ENCODE results near the gene C19orf44.
"Not testable (repeated sequence)": the region's sequence is repeated elsewhere in the genome, so short reads cannot be mapped to it uniquely, and the experiment has no call there.

C19orf44 gene

DNA sequence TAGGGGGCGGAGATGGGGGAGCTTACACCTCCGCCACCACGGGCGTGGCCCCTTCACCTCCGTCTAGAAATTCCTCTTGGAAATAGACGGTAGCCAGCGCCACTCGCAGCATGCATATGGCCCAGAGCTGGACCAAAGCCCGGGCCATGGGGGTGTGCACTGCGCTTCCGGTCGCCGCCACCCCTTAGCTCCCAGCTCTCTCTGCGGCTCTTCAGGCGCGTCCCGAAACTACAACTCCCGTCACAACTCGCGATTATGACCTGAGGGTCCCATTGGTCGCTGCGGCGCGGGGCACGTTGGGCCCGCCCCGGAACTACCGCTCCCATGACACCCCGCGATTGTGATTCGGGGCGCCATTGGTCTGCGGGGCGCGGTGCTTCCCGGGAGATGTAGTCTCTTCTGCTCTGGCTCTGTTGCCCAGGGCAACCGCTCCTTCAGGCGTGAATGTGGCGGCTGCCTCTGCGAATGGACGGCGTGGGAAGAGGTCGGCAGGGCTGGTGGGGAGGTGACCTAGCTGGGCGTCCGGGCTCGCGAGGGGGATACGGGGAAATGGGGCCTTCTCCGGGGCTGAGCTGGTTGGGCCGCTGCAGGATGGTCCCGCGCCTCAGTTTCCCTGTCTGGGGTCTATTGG is at the start of gene C19orf44, which contains the start of gene CALR3:
TSS of gene C19orf44 (plus strand) at position 413 of the 631 bp plus-strand sequence. CDS start 4,399 bp downstream, outside the sequence.
TSS of gene CALR3 (minus strand) at position 186 of the 631 bp plus-strand sequence. CDS start at position 148, 38 bp downstream.
- peak; percentile 98 for DNase-seq

DNA sequence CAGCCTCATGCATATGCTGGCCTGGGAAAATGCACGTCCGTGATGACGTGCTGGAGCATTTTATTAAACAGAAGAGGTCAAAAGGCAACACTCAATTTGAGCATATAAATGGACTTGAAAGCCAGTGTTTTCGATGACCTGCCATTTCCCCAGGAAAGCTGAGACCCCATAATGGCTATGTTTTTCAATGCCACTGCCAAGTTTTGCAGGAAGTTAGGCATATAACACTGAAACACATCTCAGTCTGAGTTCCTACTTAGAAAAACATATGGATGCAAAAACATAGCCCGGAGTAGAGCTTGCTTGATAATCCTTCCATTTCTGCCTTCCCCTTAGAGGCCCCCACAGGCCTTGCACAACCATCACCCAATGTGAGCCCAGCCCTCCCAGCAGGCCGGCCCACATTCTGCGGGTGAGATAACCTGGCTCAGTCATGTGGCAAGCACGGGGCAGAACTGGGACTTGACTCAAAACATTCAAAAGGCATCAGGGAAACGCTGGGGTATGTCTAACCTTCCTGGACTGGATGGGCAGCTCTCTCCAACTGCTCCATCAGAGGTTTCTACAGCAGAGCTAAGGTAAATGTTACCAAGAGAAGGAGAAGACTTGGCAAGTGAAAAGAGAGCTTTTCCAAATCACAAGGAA is 49.3 kb upstream of the C19orf44 start:
- no peak for DNase-seq

DNA sequence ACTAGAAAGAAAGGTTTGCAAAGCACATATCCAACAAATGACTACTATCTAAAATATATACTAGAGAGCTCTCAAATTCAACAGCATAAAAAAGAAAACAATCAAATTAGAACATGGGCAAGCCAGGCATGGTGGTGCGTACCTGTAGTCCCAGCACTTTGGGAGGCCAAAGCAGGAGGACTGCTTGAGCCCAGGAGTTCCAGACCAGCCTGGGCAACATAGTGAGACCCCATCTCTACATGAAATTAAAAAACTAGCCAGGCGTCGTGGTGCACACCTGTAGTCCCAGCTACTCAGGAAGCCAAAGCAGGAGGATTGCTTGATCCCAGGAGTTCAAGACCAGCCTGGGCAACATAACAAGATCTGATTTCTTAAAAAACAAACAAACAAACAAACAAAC is 47.3 kb upstream of the C19orf44 start:
- not testable (repeated sequence) for DNase-seq

DNA sequence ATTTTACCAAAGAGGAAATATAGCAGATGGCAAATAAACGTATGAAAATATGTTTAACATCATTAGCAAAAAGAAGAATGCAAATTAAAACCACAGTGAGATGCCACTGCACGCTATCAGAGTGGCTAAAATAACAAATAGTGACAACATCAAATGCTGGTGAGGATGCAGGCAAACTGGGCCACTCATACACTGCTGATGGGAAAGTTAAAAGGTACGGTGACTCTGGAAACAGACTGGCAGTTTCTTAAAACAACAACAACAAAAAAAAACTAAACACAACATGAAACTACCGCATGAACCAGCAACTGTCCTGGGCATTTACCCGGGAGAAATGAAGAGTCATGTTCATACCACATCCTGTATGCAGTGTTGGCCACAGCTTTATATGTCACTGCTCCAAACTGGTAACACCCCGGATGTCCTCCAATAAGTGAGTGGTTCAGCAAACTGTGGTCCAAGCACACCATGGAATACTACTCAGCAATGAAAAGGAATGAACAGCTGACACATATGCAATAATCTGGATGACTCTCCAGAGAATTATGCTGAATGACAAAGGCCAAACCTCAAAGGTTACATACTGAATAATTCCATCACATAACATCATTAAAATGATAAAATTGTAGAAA is 46.7 kb upstream of the C19orf44 start:
- DNase-seq: no peak

DNA sequence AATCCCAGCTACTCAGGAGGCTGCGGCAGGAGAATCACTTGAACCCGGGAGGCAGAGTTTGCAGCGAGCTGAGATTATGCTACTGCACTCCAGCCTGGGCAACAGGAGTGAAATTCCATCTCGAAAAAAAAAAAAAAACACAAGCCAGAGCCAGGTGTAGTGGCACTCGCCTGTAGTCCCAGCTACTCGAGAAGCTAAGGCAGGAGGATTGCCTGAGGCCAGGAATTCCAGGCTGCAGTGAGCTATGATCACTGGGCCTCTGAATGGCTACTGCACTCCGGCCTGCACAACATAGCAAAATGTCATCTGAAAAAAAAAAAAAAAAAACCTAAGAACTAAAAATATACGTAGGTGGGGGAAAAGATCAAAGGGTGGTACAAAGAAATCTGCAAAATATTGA is 43.9 kb upstream of the C19orf44 start:
- DNase-seq: no peak

DNA sequence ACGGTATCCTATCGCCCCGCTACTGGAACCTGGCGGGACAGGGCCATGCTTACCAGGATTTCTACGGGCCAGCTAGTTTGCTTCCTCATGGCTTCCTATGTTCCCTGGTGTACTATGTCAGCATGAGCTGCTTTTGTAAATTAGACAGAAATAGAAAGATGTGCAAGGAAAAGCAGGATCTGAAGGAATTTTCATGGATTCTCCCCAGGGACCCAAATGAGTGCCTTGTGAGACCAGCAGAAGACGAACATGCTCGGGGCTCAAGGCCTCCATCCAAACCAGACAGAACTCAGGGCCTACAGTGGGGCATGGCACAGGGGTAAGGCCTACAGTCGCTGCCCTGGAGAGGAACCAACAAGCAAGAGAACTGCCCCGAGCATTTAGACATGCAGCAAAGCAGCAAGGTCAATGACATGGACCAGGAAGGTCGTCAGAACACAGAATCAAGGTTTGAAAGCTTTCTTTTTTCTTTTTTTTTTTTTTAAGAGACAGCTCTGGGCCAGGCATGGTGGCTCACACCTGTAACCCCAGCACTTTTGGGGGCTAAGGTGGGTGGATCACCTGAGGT is 41.8 kb upstream of the C19orf44 start:
- DNase-seq: no peak

DNA sequence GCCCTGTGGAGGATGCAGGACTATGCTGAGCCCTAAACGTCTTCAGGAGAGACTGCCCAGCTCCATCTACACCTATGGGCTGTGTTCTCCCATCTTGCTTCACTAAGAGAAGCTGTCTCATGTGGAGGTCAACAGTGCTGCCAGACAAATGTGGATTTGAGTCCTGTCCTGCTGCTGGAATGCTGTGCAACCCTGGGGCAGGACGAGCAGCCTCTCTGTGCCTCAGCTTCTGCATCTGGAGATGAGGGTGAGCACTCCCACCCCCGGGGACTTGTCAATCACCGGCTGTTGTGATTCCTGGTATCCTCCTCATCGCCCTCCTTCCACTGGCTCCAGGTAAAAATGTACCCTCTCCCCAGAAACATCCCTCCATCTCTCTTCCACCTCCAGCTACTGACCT is 40.7 kb upstream of the C19orf44 start:
- no peak for DNase-seq

DNA sequence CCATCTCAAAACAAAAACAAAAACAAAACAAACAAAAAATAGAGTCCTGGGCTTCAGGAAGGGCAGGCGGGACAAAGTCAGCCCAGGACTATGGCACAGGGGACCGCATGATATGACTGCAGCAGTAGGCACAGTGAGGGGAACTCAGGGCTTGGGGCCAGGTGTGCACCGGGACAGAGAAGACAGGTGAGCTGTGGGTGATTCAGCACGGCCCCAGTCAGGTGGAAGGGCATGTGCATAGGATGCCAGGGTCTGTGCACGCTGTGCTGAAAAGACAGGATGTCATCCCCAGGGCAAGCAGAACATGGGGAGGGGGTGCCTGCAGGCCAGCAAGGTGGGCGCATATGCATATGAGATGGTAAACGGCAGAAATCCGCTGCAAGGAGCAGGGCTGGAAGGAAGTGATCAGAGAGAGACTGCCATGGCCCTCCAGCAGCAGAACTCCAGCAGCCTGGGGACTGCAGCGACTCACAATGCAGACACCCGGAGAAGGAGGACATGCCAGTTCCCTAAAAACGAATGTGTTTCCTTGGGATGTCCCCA is 39.5 kb upstream of the C19orf44 start:
- no peak for DNase-seq

DNA sequence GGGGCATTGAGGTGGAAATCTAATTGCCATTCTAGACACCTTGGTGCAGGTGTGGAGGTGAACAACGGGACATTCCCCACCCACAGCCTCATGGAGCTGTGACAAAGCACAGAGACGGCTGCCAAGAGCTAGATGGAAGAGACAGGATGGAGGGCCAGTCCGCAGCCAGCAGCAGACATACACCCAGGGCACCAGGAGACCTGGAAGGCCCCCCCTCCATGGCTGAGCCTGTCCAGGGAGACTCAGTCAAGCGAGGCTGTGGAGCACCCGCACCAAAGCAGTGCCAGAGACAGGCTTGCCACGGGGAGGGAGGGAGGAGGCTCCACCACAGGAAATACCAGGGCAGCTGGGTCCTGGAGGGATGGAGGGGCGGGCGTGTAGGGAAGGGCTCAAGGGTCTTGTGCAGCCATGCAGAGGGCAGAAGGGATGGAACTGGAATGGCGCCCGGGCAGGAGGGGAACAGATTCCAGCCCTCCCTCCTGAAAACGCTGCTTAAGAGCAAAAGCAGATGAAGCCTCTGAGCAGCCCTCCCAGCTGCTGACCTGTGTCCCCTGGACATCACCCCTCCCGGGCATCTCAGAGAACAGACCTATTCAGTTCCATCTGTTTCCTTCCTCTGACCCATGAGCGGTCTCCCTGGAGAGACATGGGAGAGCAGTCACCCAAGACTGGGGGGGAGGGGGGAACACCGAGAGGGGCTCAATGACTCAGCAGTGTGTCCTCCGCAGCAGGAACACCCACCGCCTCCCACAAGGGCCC is 38.8 kb upstream of the C19orf44 start:
- DNase-seq: no peak

DNA sequence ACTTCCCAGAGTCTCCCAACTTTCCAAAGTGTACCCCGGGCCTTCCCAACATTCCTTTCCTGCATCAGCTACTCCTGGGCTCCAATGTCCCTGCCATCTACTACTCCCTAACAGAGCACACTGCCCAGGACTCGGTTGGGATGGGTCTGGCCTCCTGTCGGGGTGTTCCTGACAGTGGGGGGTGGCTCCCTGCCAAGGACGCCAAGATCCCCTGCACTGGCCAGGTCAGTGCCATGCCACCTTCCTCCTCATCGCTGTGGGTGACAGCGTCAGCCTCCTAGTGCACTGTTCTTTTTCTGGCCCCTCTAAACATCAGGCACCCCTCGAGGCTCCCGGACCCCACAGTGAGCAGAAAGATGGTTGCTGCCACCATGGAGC is 38.3 kb upstream of the C19orf44 start:
- no peak for DNase-seq

DNA sequence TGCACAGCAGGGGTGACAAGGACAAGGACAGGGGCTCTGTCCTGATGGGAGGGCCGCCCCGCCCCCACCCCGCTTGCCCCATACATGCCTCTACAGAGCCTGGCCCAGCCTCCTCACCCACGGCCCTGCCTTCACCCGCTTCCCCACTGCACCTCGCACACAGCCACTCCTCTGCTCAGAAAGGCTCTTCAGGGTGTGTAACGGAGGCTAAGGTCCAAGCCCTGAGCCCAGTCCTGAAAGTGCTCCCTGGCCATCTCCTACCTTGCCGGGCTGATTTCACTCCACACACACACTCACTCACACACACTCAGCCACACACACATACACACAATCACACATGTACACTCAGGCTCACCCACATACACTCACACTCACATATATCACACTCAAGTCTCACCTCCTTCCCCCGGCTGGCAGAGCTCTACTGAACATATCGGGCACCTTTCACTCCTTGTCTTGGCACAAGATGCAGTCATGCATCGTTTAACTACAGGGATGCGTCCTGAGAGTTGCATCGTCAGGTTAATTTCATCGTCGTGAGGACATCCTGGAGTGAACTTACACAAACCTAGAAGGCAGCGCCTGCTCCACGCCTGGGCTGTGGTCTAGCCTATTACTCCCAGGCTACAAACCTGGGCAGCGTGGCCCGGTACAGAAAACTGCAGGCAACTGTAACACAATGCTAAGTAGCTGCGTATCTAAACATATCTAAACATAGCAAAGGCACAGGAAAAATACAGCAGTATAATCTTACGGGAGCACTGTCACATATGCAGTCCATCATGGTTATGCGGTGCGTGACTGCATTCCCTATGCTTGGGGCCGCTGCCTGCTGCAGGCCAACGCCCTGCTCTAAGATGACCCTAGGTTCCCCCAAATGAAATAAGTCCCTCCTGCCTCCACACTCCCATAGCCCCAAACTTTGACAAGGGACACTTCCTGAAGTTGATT is 37.5 kb upstream of the C19orf44 start:
- no peak for DNase-seq

DNA sequence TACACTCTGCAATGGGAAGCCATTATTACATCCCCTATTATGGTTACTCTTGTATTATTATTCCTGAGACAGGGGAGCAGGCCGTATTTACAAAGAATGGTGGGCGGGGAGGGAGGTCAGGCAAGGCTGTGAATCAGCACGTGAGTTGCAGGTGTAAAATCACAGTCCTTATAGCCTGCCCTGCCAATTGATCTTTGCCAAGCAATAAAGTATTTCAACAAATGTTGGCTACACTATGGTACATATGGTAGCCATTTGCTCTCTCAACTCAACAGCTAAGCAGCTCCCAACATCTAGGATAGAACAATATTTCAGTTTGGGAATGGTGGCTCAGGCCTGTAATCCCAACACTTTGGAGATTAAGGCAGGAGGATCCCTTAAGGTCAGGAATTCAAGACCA is 36.5 kb upstream of the C19orf44 start:
- no peak for DNase-seq

DNA sequence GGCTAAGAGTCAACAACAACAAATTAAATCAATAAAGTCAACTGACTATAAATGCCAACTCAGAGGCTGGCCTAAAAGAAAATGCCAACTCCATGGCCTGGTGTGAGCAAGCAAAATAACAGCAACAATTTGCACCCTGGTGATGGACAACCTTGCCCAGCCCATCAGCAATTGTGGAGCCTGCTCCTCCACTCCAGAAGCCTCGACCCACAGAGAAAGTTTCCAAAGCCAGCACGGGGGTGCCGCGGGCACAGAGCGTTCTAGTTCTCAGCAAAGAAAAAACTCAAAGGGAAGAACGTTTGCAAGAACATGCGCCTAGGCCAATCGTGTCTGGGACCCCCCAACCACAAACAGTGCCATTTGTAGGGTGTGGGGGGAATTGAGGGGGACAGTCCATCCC is 35.7 kb upstream of the C19orf44 start:
- DNase-seq: no peak

DNA sequence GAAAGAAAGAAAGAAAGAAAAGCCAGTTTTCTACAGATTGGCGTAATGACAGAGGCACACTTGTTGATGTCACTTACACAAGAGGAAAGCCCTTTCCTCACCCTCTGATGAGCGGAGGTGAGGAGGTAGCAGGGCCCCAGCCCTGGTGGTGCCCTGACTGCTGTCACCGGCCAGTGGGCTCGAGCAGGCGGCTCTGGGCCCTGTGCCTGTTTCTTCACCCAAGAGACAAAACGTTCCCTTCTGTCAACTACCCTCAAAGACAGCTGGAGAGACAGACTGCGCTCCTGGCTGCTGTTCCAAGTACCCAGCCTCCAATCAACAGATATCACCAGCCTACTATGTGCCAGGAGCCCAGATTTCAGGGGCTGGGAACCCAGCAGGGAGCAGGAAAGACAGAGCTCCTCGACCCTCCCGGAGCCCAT is 34.6 kb upstream of the C19orf44 start:
- no peak for DNase-seq

DNA sequence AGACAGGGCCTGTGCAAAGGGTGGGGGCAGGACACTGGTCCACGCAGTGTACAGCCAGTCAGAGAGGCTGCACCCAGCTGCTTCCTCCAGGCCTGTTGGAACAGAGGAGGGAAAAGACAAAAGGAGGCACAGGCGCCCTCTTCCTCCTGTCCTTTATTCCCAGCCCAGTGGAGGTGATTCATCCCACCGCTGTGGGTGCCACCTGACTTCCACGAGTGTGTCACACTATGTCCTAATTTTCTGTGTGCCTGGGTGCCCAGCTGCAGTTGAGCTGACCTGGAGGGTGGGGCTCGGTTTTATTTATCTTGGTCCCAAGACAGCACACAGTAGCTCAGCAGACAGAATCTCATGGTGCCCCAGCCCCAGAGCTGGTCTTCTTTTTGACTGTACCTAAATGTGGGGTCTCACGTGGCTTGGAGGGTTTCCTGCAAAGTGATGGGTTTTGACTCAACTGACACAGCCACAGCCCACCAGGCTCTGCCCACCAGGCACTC is 33.4 kb upstream of the C19orf44 start:
- DNase-seq: no peak

DNA sequence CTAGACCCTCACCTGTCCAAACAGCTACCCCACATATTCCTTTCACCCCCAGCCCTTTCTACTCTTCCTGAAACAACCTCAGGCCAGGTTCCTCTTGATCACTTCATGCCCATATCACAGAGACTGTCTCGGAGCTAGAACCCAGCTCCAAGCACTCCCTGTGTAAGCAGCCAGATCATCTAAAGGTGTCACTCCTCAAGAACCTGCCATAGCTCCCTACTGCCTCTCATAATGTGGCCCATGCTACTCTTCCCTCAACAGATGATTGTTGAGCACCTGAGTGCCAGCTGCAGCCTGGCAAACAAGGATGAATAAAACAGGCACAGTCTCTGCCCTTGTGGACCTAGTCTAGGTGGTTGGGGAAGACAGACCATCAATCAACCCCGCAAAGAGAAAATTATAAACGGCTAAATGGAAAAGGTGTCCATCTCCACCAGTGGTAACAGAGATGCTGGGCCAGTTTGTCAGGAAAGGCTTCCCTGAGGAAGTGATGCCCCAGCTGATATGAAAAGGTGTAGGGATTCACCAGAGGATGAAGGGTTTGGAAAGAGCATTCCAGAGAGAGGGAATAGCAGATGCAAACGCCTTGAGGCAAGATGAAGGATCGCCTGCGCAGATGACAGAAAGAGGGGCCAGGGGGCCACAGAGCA is 32.7 kb upstream of the C19orf44 start:
- DNase-seq: no peak

DNA sequence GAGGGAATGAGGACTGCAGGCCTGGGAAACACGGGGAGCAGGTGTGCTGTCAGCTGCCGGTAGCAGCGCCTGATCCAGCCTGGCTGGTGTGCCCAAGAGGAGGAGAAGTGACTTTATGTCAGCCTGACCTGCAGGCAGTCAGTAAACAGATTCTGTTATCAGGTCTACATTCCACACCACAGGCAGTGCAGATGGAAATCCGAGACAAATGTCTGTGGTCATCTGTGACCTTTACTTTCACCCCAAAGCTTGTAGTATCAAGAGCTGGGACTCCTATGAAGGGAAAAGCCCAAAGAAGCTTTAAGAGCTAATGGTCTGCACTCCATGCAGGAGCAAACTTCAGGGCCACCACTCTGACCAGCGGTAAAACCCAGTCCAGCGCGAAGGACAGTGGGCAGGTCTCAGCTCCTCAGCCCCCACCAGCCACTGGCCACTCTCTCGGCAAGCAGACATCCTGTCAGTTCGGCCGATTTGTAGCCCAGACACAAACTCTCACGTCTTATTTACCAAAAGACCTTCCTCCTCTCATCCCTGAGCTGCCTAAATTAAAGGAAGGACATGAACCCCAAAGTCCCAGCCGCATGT is 32.1 kb upstream of the C19orf44 start:
- DNase-seq: no peak

DNA sequence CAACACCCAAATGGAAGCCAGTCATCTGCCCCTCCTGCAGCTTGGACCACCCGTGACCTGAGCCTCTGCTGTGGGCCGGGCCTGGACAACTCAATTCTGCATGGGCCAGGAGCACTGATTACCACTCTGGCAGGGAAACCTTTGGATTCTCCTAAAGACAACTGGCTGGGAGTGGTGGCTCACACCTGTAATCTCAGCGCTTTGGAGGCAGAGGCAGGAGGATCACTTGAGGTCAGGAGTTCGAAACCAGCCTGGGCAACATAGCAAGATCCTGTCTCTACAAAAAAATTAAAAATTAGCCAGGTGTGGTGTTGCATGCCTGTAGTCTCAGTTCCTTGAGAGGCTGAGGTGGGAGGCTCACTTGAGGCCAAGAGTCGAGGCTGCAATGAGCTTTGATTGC is 31.0 kb upstream of the C19orf44 start:
- DNase-seq: no peak

DNA sequence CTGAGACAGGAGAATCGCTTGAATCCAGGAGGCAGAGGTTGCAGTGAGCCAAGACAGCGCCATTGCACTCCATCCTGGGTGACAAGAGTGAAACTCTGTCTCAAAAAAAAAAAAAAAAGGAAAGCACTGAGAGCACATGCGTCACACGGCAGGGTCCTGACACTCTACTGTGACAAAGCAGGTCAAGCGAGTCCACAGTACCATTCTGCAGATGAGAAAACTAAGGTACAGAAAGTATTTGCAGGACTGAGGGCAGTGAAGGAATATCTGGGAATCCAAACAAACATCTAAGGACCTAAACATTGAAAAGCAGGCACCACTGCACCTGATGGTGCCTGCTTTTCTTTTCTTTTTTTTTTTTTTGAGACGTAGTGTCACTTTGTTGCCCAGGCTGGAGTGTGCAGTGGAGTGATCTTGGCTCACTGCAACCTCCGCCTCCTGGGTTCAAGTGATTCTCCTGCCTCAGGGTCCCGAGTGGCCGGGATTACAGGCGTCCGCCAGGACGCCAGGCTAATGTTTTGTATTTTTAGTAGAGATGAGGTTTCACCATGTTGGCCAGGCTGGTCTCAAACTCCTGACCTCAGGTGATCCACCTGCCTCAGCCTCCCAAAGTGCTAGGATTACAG is 29.3 kb upstream of the C19orf44 start:
- DNase-seq: not testable (repeated sequence)

DNA sequence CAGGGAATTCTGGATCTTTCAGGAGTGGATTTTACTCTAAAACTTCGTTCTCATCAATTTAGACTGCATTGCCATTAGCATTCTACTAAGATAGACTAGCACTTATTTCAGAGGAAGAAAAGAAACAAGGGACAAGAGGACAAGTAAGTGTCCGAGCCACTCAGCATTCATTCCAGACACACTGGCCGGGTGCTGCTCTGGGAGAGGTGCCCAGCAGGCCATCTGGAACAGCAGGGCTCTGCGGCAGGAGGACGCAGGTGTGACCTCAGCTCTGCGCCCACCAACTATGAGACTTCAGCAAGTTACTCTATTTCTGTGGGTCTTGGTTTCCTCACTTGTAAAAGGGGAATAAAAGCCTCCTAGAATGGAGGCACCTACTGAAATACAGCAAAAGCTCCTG is 28.6 kb upstream of the C19orf44 start:
- no peak for DNase-seq
